GM19099 (cell line): ENCODE data around the gene NKD2.

ENCODE experiments used
- POLR2A ChIP-seq: IDR thresholded peaks from 3 replicates; pipeline ENCODE4 v1.6.1; 2011; ENCODE audit warnings: low read depth; ENCODE audit not compliant: insufficient read length; ENCODE audit errors: extremely low read depth

Gene NKD2

DNA sequence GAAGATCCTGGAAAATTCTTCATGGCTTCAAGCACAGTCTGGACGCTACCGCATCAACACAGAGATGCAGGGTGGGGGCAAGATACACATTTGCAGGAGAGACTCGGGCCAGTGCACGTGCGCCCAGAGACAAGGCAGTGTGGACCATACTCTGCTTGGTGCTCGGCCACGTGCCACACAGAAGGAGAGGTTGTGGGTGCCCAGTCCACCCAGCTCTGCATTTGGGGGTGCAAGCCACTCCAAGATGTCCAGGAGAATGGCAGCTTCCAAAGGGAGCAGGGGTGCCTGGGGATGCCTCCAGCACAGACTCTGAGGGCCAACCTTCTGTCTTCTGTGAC is 4.3 kb downstream of the NKD2 start:
- no peak for TF ChIP-seq POLR2A

DNA sequence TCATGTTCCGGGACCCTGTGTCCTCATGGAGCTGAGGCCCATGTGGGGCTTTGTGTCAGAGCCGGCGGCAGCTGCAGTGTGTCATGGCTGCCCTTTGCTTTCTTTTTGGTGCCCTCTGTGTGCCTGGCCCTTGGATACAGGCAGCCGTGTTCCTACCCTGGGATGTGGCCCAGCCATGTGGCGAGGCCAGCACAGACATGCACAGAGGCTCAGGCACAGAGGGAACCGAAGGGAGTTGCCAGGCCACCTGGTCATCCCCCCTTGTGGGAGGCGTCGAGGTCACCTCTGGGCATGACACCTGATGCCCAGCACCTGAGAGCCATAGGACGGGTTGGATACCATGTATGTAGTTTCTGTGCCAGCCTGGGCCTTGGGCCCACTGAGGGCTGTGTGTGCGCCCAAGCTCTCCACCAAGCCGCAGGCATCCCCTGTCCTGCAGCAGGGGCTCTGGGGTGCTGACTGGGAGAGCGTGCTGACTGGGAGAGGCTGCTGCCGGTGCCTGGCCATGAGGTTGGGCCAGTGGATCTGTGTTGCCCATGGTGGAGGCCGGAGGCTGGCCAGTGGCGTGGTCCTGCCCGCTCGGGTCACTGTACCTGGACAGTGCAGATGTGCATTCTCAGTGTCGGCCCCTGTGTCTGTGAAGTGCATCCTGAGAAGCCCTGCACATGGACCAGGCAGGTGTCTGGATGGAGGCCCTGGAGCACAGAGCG is 4.8 kb downstream of the NKD2 start:
- TF ChIP-seq POLR2A, result no peak

DNA sequence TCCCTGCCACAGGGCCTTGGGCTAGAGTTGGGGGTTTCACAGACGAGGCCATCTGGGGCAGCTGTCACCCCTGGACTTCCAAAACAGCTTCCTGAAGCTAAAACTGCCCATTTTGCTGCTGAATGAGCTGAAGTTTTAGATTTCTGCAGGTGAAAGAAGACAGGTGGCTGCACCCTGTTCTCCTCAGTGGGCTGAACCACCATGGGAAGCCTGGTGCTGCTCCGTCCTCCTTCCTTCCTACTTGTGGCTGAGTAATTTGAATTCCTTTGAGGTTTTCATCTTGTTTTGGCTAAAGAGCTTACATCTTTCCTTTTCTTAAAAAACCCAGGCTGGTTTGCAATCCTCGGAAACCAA is 5.3 kb downstream of the NKD2 start:
- no peak for TF ChIP-seq POLR2A

DNA sequence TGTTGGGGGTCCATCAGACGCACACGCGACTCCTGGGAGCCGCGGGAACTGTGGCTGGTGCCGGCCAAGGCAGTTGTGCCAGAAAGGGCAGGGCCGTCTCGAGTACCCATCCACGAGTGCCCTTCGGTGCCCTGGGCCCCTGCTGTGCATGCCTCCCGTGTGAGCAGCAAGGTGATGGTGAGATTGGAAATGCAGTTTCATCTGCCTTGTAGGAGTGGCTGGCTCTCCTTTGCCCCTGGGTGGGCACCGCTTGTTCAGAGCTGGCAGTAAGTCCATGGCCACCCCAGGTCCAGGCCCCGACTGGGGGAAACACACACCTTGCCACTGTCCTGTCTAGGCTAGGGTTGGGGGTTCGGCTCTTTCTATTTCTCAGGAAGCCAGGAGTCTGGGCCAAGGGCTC is 5.7 kb downstream of the NKD2 start:
- TF ChIP-seq POLR2A, result no peak

DNA sequence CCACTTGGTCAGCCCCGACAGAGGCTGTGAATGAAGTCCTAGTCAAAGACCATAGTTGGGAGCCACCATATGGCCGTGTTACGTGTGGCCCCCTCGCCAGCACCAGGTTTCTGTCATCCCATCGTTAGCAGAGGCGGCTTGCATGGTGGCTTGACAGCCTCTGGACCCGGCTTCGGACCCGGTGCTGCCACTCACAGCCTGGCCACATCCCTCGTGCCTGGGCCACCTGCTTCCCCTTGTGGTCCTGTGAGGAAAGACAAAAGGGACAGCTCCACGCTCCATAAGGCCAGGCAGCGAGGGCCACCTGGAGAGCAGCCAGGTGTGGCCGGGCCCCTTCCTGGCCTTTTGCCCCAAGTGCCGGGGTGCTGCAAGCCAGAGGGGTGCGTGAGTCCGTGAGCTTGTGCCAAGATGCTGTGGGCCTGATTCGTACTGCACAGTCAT is 6.2 kb downstream of the NKD2 start:
- TF ChIP-seq POLR2A, result no peak

DNA sequence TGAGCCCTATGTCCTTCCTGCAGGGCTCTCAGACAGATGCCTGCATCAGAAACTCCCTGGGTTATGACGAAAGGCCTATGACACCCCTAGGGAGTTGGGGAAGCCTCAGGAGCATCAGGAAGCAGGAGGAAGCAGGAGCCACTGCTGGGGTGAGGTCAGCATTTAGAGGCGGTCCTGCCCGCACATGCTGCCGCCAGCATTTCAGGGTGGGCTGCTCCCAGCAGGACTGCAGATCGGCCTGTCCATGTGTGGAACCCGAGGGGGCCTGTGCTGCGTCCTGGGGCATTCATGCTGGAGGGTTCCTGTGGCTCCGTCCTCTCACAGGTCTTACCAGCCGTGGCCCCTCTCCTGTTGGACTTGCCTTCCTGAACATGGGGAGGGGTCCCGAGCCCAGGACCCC is 6.9 kb downstream of the NKD2 start:
- no peak for TF ChIP-seq POLR2A

DNA sequence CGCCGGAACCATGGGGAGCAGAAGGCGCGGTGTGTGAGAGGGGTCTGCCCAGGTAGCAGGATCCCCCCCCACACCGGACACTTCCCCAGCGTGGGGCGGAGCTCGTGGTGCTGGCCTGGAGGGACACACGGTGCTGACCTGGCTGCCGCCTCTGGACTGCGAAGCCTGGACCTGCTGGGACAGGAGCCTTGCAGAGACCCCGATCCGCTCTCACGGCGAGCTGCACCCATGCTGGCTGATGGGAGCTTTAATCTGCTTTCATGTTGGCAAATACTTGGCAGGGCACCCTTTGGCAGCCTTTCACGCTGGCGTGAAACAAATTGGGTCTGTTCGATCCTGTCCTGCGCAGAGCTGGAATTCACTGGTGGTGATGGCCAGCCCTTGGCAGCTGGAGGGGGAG is 7.4 kb downstream of the NKD2 start:
- TF ChIP-seq POLR2A, result no peak

DNA sequence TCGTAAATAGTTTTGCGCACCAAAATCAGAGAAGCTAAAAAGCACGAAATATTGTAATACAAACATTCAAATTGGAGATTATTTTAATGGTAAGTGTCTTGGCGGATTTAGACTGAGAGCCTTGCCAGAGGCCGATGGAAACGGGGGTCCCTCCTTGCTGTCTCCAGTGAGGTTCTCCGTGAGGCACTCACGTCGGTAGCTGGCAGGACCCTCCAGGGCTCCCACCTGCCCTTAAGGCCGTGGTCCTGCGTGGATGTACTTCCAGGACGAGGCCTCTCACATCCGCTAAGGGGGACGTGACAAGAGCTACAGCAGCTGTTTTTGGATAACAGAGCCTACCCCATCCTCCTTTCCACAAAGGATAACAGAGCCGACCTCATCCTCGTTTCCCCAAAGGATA is 7.9 kb downstream of the NKD2 start:
- TF ChIP-seq POLR2A, result no peak

DNA sequence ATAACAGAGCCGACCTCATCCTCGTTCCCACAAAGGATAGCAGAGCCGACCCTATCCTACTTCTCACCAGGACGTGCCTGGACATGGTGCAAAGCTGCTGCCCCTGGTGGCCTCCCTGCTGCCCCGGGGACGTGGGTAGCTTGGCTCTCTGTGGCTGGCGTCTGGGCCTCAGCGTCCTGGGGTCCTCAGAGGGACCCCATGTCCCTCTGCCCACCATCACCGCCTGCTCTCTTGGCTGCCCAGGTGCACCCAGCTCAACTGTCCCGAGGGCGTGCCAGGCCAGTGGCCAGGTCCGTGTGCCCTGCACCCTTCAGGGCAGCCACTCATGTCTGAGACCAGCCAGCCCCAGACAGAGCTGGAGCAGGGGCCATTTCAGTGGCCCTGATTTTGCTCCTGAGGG is 8.5 kb downstream of the NKD2 start:
- TF ChIP-seq POLR2A, result no peak

DNA sequence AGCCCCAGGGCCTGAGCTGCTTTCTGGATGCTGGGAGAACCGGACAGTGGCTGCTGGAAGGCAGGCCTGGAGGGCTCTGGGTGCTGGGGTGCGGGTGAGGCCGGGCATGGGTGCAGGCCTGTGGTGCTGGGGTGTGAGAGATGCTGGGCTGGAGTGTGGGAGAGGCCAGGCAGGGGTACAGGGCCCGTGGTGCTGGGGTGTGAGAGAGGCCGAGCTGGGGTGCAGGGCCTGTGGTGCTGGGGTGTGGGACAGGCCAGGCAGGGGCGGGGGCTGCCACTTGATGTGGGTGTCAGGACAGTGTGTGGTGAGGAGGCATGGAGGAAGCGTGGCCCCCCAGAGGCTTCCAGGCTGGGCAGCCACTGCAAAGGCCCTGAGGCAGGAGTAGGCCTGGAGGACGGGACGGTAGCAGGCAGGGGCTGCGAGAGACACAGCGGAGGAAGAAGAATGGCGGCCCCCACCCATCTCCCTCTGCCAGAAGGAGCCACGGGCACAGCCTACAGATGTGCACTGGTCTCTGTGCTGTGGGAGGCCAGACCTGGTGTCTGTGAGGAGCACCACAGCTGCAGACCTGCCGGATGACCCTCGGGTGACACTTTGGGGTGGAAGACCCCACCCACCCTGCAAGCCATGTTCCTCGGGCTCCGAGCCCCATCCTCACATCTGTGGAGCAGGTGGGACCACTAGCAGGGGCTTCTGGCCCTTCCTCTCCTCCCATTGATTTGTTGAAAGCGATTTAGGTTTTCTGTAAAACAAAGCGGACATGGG is 9.3 kb downstream of the NKD2 start:
- no peak for TF ChIP-seq POLR2A

DNA sequence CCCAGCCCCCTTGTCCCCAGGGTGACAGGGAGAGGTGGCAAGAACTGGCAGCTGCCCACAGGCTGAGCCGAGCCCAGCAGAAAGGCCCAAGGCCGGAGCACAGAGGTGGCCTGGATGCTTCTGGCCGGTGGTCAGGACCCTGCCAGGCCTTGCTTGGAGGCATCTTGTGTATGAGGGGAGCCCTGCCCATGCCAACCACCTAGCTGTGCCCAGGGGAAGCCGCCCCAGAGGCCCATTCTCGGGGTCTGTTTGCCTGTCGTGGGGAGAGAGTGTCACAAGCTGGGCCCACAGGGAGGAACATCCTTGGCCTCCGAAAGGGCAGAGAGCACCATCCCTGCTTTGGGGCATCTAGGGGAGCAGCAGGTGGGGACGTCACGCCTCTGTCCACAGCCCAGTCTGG is 10.0 kb downstream of the NKD2 start:
- TF ChIP-seq POLR2A, result no peak

DNA sequence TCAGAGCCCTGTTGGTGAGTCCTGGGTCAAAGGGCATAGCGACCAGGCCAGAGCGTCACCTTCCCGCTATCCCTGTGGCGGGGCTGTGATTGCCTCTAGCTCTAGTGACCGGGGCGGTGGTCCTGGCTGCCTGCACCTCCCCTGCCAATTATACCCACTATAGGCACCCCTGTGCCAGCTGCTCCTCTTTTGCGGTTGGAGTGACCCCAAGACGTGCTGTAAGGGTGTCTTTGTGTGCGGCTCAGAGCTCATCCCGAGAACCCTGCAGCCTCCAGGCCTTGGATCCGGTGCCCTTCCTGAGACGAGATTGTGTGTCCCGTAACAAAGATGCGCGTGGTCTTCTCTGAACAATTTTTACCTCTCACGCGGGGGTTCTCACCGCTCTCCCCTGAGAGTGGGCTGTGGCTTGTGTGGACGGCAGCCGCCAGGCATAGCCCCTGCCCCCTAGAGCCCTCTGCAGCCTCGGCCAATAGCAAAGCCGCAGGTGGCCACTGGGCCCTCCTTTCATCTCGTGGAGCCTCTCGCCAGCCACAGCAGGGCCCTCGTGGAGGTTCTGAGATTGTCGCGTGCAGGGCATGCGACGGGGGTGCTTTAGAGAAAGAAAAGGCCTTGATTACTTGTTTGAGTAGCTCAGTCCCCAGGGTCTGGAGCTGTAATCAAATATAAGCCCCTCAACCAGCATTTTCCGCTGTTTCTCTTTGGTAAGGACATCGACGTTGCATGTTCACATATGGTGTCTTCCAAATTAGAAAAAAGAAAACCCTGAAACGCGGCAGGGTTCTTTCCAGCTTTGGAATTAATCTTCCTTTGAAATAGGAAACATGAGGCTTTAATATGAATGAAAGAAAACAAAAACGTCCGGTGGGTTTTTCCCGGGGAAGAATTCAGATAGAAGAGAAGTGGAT is 10.7 kb downstream of the NKD2 start:
- no peak for TF ChIP-seq POLR2A

DNA sequence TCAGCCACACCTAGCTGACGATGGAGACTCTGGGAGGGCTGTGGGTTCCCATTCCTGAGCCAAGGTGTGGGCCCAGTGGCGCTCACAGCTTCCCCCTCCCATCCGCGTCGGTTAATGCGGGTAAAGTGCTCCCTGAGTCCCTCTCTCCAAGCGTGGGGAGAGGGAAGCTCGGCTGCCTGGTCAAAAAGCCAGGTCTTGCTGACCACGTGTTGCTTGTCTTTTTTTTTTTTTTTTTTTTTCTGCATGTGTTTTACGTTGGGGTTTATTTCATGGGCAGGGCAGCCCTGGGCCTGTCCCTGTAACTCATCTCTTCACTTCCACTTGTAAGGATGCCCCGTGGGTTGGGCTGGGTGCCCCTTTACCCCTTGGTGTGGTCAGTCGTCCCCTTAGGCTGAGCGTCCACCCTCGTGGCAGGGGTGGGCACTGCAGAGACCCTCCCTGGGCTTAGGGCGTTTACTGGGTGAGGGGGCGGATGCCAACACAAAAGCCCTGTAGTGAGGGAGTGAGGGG is 11.9 kb downstream of the NKD2 start:
- TF ChIP-seq POLR2A, result no peak

DNA sequence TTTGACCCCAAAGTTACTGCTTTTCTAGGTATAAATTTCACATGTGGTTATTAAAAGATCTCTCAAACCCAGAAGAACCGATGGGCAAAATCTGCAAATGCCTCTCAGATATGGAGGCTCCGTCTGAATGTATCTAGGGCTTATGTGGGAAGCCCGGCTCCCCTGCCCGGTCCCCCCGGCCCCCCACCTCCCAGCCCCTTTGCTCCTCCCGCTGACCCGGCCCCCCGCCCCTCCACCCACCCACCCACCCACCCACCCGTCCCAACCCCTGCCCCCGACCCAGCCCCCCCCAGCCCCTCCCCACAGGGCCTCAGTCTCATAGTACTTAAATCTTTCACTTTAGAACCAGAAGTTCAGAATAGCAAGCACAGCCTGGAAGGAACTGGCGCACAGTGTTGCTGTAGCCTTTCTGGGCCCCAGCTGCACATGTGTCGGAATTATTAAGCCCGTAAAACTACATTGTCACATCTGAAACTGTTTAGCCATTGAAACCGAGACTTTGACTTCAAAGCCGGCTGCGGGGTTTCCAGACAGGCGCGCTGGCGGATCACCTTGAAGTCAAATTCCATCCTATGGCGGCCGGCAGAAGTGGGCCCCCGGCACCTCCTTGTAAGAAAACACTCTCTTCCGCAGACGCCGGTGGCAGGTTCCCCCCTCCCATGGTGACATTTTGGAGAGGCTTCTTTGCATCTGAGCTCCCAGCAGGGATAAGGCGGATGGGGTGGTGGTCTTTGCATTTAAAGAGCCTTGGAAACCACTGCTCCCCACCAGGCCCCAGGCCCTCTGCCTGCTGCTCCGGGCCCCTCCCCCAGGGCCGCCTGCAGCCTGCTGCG is 12.8 kb downstream of the NKD2 start:
- no peak for TF ChIP-seq POLR2A
